ENCODE measurements around the gene ZNF791.

Gene ZNF791

DNA sequence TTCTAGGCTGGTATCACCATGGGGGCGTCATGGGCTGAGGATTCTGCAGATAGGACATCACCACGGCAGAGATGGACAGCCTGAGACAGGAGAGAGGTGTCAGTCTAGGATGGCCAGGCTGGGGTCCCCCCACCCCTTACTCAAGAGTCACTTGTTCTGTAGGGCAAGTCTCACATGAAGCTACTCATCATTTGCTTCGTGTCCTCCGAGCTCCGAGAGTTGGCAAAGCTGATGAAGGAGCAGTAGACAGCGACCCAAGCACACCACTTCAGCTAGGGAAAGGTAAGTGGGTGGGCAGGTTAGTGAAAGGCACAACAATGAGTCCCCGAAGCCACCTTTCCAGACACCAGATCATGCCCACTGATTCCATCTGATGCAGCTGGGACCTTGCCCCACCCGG is 57.6 kb downstream of the ZNF791 start:
- DNase-seq (ENCODE audit: low spot score), result no peak
- TF ChIP-seq, protein P1, sequence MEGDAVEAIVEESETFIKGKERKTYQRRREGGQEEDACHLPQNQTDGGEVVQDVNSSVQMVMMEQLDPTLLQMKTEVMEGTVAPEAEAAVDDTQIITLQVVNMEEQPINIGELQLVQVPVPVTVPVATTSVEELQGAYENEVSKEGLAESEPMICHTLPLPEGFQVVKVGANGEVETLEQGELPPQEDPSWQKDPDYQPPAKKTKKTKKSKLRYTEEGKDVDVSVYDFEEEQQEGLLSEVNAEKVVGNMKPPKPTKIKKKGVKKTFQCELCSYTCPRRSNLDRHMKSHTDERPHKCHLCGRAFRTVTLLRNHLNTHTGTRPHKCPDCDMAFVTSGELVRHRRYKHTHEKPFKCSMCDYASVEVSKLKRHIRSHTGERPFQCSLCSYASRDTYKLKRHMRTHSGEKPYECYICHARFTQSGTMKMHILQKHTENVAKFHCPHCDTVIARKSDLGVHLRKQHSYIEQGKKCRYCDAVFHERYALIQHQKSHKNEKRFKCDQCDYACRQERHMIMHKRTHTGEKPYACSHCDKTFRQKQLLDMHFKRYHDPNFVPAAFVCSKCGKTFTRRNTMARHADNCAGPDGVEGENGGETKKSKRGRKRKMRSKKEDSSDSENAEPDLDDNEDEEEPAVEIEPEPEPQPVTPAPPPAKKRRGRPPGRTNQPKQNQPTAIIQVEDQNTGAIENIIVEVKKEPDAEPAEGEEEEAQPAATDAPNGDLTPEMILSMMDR (IDR thresholded peaks at IDR 0.05; ENCODE audit: extremely low read depth, missing control alignments), result no peak

DNA sequence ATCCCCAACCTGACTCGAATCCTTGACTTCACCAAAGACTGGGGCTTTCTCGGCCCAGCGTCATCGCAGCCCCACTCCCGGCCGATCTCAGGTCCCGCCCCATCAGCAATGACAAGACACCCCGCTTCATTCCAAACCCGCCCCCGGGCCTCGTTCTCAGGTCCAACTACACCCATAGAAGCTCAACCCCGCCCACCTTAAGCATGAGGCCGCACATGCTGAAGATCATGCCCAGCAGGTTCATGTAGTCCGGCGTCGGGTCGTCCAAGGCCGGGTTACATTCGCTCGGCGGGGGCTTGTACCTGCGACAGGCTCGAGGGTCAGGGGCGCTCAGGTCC is 58.2 kb downstream of the ZNF791 start:
- TF ChIP-seq, protein P1 (IDR thresholded peaks at IDR 0.05; ENCODE audit: extremely low read depth, missing control alignments), result no peak
- no peak for DNase-seq (ENCODE audit: low spot score)

DNA sequence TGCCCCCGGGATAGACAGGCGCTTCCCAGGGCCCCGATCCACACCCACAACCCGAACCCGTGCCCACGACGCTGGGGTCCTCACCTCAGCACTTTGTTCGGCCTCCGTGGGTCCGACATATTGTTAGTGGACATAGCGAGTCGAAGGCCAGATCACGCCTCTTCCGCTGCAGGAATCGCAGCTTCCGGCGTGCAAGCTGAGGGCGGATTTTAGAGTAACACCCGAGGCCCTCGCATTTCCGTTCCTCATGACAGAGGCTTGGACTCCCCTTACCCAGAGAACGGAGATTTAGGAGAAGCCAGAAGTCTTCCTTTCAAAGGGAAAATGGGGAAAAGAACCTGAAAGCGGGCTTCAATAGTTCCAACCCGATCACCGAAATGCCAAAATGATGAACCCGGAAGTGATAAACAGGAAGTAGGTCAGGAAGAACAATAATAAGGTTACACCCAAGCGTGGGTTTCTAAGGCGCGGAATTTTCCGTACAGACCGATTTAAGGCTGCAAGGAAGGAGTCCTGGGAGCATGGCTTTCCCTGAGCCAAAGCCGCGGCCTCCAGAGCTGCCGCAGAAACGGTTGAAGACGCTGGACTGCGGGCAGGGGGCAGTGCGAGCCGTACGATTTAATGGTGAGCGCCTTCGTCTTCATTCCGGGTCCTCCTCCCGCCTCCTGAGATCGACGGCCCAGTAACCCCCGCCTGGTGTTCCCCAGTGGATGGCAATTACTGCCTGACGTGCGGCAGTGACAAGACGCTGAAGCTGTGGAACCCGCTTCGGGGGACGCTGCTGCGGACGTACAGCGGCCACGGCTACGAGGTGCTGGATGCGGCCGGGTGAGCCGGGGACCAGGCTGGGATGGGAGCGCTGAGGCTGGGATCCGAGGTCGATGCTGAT is 58.8 kb downstream of the ZNF791 start:
- TF ChIP-seq, protein P1 (IDR thresholded peaks at IDR 0.05; ENCODE audit: extremely low read depth, missing control alignments), result no peak
- peak; percentile 84 for DNase-seq (ENCODE audit: low spot score)

DNA sequence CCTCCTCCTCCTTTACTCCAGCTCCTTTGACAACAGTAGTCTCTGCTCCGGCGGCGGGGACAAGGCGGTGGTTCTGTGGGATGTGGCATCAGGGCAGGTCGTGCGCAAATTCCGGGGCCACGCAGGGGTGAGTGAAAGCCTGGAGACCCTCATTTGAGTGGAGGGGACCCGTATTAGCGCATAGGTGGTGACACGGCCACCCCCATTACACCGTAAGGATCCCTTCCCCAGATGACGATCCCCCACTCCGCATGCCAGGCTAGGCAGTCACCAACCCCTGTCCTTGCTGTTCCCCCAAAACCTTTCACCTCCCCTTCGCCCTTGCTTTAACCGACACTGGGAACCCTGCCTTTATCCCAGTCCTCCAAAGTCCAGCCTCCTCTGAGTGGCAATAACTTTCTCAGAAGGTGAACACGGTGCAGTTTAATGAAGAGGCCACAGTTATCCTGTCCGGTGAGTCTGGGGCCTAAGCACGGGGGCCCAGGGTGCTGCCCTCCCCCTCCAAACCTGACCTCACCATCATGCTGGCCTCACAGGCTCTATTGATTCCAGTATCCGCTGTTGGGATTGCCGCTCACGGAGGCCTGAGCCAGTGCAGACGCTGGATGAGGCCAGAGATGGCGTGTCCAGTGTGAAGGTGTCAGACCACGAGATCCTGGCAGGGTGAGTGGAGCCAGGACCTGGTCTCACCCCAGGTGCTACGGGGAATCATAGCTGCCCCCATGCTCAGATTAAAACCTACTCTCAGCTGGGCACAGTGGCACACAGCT is 59.6 kb downstream of the ZNF791 start:
- TF ChIP-seq, protein P1 (IDR thresholded peaks at IDR 0.05; ENCODE audit: extremely low read depth, missing control alignments), result no peak
- DNase-seq (ENCODE audit: low spot score), result no peak

- TF ChIP-seq, protein P1 (IDR thresholded peaks at IDR 0.05; ENCODE audit: extremely low read depth, missing control alignments), result no peak
- no peak for DNase-seq (ENCODE audit: low spot score)
These were observed 62.0 kb downstream of the ZNF791 start for GRCh38 chr19:12672744-12673143.

DNA sequence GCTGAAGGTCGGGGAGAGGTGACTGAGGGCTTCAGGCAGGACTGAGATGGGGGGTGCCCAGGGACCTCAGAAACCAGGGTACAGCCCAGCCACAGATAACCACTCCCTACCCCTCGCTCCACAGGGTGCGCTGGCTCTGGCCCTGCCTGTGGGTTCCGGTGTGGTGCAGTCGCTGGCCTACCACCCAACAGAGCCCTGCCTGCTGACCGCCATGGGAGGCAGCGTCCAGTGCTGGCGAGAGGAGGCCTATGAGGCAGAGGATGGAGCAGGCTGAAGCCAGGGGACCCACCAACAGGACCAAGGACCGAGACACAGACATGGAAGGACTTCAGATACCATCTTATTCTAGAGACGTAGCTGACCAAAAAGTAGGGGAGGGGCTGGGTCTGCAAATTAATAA is 64.7 kb downstream of the ZNF791 start:
- TF ChIP-seq, protein P1 (IDR thresholded peaks at IDR 0.05; ENCODE audit: extremely low read depth, missing control alignments), result no peak
- no peak for DNase-seq (ENCODE audit: low spot score)

- DNase-seq (ENCODE audit: low spot score), result no peak
- TF ChIP-seq, protein P1 (IDR thresholded peaks at IDR 0.05; ENCODE audit: extremely low read depth, missing control alignments), result no peak
These were observed 65.2 kb downstream of the ZNF791 start for GRCh38 chr19:12675940-12676339.

All from GM20000 (cell line).